IPS-18c (cell line): ENCODE results near the gene ANO2.

Experiments used
- H3K4me3 ChIP-seq: 2 replicates; pipeline ENCODE4 v1.7.0; 2013; ENCODE audit warnings: low read depth, mild to moderate bottlenecking, low read length, moderate library complexity; ENCODE audit not compliant: insufficient read depth
- H3K9me3 ChIP-seq: one replicate; pipeline ENCODE4 v1.6.1; 2013; ENCODE audit warnings: mild to moderate bottlenecking, low read length, moderate library complexity; ENCODE audit not compliant: control insufficient read depth, insufficient read depth

Gene ANO2

DNA sequence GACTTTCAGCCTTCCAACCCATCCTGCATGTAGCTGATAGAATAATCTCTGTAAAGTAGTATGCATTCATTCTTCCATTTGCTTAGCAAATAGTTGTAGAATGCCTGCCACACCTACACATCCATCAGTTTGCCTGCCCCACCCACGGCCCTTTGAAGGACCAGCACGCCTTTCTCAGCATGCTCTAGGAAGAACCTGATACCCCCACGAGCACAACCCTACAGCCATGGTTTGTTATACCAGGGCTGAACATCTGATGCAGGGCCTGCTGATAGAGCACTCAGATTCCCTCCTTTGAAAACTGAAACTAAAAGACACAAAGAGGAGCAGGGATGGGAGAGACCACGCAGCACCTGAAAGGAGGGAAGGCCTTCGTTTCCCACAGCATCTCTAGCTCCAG is 205.1 kb downstream of the ANO2 start:
- Histone ChIP-seq H3K4me3 (no peak overlapping the region), H3K9me3 (no peaks in the 10 kb centered on the region)

DNA sequence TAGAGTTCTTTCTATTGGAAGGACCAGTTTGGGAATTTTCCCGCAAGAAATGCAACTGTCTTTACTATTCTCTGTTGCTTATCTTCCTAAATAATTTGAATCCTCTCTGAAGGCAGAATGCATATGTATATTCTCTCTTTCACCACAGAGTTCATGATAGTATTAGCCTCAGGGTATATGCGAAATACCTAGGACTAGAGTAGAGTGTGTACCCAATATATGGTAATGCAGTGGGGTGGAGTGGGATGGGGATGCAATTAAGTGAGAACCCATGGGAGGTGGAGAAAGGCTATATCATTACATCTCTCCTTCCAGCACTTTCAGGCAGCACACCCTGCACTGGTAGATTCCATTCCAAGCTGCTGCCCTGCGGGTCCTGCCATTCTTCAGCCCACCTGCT is 207.3 kb downstream of the ANO2 start:
- Histone ChIP-seq H3K4me3 (no peak overlapping the region), H3K9me3 (no peaks in the 10 kb centered on the region)

GRCh38 chr12:5736527-5736926 is 208.5 kb downstream of the ANO2 start:
- Histone ChIP-seq H3K9me3 (no peaks in the 10 kb centered on the region), H3K4me3 (no peak overlapping the region)

GRCh38 chr12:5736016-5736415 is 209.0 kb downstream of the ANO2 start:
- Histone ChIP-seq H3K4me3 (no peak overlapping the region), H3K9me3 (no peaks in the 10 kb centered on the region)

DNA sequence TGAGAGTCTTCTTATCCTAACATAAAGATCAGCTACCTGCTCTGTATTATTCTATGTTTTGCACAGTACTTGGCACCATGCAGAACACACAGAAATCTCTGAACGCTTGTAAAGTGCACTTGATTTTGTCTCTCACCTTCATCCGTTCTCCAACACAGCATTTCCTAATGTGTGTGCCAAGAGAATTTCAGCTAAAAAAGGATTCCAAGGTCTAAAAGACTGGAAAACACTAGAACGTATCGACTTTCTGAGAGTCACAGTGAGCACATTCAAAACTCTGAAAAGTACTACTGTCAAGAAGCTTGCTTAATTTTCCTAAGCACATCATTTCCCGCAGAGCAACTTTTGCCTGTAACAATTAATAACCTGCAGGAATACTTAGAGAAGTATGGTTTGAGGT is 211.1 kb downstream of the ANO2 start:
- no peak overlapping the region for H3K4me3 ChIP-seq
- no peaks in the 10 kb centered on the region for H3K9me3 ChIP-seq

GRCh38 chr12:5733136-5733755 is 211.8 kb downstream of the ANO2 start:
- no peaks in the 10 kb centered on the region for H3K9me3 ChIP-seq
- H3K4me3 ChIP-seq, result no peak overlapping the region

DNA sequence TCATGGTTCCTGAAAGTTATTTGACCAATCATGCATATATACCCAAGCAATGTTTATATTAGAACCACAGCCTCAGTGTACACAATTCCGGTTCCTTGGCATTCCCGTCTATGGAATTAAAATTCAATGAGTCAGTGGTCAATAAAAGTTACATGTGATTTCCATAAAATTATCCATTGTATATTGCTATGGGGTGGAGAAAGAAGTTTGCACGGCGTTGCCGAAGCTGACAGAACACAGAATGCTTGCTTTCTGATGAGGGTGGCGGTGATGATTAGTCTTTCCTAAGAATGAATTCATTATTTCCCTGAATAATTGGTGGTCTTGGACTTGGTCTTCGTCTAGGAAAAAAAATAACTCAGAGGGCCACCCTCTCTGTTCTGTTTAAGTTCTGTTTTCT is 214.1 kb downstream of the ANO2 start:
- Histone ChIP-seq H3K4me3 (no peak overlapping the region), H3K9me3 (no peaks in the 10 kb centered on the region)

DNA sequence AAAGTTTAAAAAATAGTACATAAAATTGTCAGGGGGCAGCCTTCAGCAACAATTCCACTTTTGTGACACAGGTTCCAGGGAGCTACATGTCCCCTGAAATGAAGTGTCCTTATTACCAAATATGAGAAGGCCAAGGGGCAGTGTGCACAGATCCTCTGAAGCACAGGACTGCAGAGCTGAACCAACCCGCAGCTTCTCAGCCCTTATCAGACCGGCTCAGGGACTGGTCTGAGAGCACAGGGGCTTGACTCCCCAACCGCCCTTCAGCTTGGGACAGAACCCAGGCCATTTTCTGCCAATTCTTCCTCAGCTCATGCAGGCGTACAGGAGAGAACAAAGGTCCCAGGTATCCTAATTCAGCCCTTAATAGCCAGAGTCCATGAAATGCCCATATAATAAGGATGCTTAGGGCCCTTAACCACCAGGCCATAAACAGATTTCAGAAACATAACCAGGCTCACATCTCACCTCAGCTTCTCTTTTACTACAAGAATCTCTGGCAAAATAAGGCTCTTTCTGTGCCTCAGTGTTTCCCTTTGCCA is 221.3 kb downstream of the ANO2 start:
- H3K4me3 ChIP-seq, result no peak overlapping the region

GRCh38 chr12:5723071-5723470 is 222.0 kb downstream of the ANO2 start:
- Histone ChIP-seq H3K9me3 (no peaks in the 10 kb centered on the region), H3K4me3 (no peak overlapping the region)

More for the DNA sequence above, 221.3 kb downstream of the ANO2 start:
- H3K9me3 ChIP-seq, result no peaks in the 10 kb centered on the region

DNA sequence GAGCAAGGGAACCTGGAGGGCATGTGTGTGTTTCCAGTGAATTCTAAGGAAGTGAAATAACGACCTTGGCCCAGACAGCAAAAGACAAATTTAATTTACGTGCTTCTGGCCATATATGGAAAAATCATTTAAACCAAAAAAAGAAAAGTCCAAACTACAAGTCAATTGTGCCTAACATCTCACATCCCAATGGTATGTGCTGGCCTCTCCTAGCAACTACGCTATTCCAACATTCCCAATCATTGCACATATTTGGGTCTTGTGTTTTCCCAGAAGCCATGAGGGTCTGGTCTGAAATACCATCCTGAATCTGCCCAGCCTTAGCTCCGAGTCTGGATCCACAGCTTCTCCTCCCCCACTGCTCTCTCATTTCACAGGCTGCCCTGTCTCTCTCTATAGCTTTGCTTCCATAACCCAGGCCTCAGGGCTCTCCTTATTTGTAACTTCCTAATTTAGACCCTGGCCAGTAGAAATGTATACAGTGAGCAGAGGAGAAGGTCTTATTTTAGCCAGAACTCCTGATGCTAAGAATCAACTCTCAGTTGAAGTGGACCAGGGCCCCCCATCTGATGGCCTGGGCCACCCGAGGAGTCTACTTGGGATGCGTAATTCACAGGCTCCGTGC is 224.6 kb downstream of the ANO2 start:
- no peaks in the 10 kb centered on the region for H3K9me3 ChIP-seq
- no peak overlapping the region for H3K4me3 ChIP-seq

DNA sequence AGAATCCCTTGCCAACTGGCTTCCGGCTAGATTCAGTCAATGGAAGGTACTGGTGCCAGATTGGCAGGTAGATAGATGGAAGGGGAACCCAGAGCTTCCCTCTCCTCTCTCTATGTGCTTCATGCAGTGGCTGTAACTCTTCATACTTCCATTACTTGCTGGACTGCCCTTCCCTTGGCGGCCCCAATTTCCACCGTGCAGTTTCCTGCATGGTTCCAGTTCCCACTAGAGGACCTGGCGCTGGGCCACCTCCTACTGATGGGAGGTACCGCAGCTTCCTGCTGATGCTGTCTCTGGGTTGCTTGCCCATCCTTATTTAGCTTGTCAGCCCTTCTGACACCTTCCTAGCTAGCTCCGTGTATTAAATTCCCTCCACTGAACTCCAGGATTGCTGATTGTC is 226.4 kb downstream of the ANO2 start:
- Histone ChIP-seq H3K9me3 (no peaks in the 10 kb centered on the region), H3K4me3 (no peak overlapping the region)

DNA sequence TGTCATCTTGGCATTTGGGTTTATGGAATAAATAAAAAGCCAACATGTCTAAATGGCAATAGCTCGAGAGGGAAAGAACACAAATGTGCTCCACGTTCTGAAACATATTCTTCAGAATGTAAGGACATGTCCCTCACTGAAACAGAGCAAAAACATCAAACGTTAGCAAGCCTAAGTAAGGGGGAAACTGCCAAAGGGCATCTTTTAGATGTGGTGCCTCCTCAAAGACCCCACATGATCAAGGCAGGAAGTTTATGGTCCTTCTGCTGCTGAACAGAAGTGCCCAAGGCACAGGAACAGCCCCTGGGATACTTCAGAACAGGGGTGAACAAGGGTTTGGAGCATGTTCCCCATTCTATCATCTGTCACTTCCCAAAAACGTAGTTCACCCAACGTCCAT is 227.0 kb downstream of the ANO2 start:
- no peak overlapping the region for H3K4me3 ChIP-seq
- no peaks in the 10 kb centered on the region for H3K9me3 ChIP-seq

DNA sequence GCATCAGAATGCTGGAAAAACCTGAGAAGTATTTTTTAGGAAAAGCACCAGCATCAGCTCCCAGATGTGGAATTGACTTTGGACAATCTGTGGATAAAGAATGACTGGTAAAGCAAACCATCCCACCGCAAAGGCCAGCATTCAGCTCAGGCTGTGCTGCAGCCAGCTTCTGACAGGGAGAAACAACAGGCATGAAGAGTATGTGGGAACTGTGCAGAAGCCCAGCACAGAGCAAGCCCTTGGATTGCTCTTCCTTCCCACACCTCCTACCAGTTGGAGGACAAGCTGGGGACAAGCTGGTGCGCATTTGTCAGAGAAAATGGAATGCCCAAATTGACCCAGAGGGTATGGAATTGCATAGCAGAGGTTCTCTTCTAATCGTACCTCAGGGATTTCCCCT is 228.1 kb downstream of the ANO2 start:
- Histone ChIP-seq H3K9me3 (no peaks in the 10 kb centered on the region), H3K4me3 (no peak overlapping the region)

DNA sequence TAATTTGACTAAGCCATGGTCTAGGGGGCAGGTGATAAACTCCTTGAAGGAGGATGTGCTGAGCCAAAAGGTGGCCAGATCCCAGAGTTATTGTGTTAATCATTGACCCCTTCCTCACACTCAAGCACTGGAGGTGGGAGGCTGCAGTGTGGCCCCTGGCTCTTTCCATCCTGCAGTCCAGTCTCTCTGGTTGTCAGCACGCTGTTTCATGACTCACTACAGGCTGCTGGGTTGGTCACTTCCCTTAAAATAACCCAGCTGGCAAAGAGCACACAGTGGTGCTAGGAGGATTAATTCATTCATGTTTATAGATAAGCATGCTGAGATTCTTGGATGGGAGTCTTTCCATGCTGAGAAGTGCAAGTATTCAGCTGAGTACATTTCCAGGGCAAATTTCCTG is 228.9 kb downstream of the ANO2 start:
- H3K9me3 ChIP-seq, result no peaks in the 10 kb centered on the region
- no peak overlapping the region for H3K4me3 ChIP-seq

- H3K9me3 ChIP-seq, result no peaks in the 10 kb centered on the region
- H3K4me3 ChIP-seq, result no peak overlapping the region
Measured at GRCh38 chr12:5715021-5715420, 230.0 kb downstream of the ANO2 start.

- no peak overlapping the region for H3K4me3 ChIP-seq
- H3K9me3 ChIP-seq, result no peaks in the 10 kb centered on the region
Measured at GRCh38 chr12:5713599-5714081, 231.4 kb downstream of the ANO2 start.

DNA sequence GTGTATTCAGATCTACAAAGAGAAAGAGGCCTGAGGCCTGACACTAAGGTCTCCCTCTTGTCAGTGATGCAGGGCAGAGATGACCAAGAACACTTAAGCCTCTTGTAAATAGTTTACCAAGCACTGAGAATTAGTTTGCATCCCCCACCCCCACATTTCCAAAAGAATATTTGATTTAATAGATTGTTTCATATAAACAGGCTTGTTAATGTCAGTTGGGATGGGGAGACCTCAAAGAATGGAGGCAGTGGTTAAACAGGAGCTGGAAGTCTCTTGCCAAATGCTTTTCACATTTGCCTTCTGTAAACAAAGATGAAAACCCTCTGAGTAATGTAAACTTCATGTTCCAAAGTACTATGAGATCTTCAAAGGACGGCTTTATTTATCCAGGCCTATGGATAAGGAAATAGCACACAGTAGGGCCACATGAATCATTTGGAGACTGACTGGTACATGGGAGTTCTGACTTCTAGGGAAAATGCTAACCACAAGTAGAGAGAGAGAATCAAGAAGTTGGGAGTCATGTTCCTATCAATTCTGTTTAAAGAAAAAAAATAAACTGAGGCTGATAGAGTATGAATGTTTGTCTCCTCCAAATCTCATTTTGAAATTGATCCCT is 234.7 kb downstream of the ANO2 start:
- H3K9me3 ChIP-seq, result no peaks in the 10 kb centered on the region
- no peak overlapping the region for H3K4me3 ChIP-seq

DNA sequence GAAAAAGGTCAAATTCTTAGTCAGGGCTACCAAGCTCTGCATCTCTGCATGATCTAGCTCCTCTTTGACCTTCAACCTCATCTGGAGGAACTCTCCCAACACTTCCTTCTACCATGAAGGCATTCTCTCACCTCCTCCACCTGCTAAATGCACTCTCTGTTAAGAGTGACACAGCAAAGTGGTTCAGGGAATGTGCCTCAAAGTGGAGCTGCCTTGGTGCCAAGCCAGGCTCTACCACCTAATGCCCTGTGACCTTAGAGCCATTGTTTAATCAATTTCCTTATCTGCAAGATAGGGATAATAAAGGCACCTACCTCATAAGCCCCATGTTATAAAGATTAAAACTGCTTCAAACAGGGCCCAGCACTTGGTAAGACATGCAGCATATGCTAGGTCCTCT is 236.7 kb downstream of the ANO2 start:
- Histone ChIP-seq H3K4me3 (no peak overlapping the region), H3K9me3 (no peaks in the 10 kb centered on the region)
